KMS-11 (cell line): Measurements from ENCODE around the gene TSPAN9.

Experiments
- H2AFZ ChIP-seq: fragments of 200-600 bp; sonication (generic); 2 replicates; pipeline ENCODE4 v1.6.1; 2016; ENCODE audit warnings: antibody characterized with exemption, mixed run types, low read depth
- H3K27ac ChIP-seq: fragments of 200-600 bp; sonication (generic); 2 replicates; pipeline ENCODE4 v1.6.1; 2016; ENCODE audit warnings: mild to moderate bottlenecking, mixed run types
- H3K27me3 ChIP-seq: fragments of 200-600 bp; sonication (generic); 2 replicates; pipeline ENCODE4 v1.6.1; 2017; ENCODE audit warnings: mild to moderate bottlenecking, low read depth, mixed run types, moderate library complexity; ENCODE audit not compliant: insufficient read depth
- H3K36me3 ChIP-seq: fragments of 200-600 bp; sonication (generic); 2 replicates; pipeline ENCODE4 v1.6.1; 2017; ENCODE audit warnings: mild to moderate bottlenecking, mixed run types; ENCODE audit not compliant: insufficient read depth
- H3K4me1 ChIP-seq: fragments of 200-600 bp; sonication (generic); 2 replicates; pipeline ENCODE4 v1.6.1; 2016; ENCODE audit warnings: mild to moderate bottlenecking, low read depth, mixed run types; ENCODE audit not compliant: poor library complexity, severe bottlenecking
- H3K4me2 ChIP-seq: fragments of 200-600 bp; sonication (generic); 2 replicates; pipeline ENCODE4 v1.7.0; 2016; ENCODE audit warnings: mild to moderate bottlenecking, mixed run types
- H3K4me3 ChIP-seq: fragments of 200-600 bp; sonication (generic); IDR thresholded peaks from 2 replicates; pipeline ENCODE4 v1.6.1; 2017; ENCODE audit warnings: low read depth, low read length, mixed read lengths; ENCODE audit not compliant: insufficient read depth
- H3K79me2 ChIP-seq: fragments of 200-600 bp; sonication (generic); 2 replicates; pipeline ENCODE4 v1.6.1; 2016; ENCODE audit warnings: low read depth, mixed run types; ENCODE audit not compliant: insufficient read depth
- H3K9ac ChIP-seq: fragments of 200-600 bp; sonication (generic); 2 replicates; pipeline ENCODE4 v1.6.1; 2016; ENCODE audit warnings: mild to moderate bottlenecking, mixed run types
- H4K20me1 ChIP-seq: fragments of 200-600 bp; sonication (generic); 2 replicates; pipeline ENCODE4 v1.6.1; 2016; ENCODE audit warnings: mild to moderate bottlenecking, mixed run types; ENCODE audit not compliant: insufficient read depth
- TF ChIP-seq, protein P1 (sequence below): fragments of 200-600 bp; sonication (generic); conservative IDR thresholded peaks from 2 replicates; pipeline ENCODE4 v1.6.1; 2017; ENCODE audit warnings: low read depth, mild to moderate bottlenecking, antibody characterized with exemption, low read length, moderate library complexity, mixed read lengths

Gene TSPAN9

DNA sequence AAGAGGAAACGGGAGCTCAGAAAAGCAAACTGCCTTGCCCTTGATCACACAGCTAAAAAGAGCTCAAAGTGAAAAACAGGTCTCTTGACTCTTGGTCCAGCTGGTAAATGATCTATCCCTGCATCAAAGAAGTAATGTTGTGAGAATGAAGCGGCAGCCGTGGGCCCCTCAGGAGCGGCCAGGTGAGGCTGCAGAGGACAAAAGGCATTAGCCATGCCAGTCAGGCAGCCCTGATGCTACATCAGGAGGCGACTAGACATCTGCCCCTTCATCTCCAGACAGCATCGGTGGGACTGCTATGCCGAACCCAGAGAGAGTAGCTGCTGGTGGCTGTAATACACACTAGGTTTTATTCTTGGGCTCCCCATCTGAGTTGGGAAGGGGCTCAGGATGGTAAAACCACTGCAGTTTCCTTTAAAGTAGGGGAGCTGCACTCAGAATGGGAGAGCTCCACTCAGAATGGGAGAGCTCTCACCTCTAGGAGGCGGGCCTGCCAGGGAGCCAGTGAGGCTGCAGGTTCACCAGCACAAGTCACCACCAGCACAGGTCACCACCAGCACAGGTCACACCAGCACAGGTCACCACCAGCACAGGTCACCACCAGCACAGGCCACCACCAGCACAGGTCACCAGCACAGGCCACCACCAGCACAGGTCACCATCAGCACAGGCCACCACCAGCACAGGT is 120.1 kb downstream of the TSPAN9 start:
- H2AFZ ChIP-seq, result no peak overlapping the region
- H3K27me3 ChIP-seq, result no peaks in the 10 kb centered on the region
- no peaks in the 10 kb centered on the region for H3K36me3 ChIP-seq
- H4K20me1 ChIP-seq, result no peaks in the 10 kb centered on the region
- no peak overlapping the region for H3K9ac ChIP-seq
- no peak overlapping the region for H3K4me2 ChIP-seq
- TF ChIP-seq, protein P1, sequence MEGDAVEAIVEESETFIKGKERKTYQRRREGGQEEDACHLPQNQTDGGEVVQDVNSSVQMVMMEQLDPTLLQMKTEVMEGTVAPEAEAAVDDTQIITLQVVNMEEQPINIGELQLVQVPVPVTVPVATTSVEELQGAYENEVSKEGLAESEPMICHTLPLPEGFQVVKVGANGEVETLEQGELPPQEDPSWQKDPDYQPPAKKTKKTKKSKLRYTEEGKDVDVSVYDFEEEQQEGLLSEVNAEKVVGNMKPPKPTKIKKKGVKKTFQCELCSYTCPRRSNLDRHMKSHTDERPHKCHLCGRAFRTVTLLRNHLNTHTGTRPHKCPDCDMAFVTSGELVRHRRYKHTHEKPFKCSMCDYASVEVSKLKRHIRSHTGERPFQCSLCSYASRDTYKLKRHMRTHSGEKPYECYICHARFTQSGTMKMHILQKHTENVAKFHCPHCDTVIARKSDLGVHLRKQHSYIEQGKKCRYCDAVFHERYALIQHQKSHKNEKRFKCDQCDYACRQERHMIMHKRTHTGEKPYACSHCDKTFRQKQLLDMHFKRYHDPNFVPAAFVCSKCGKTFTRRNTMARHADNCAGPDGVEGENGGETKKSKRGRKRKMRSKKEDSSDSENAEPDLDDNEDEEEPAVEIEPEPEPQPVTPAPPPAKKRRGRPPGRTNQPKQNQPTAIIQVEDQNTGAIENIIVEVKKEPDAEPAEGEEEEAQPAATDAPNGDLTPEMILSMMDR, result no peak
- no peak overlapping the region for H3K27ac ChIP-seq
- no peaks in the 10 kb centered on the region for H3K79me2 ChIP-seq
- H3K4me3 ChIP-seq, result no peak overlapping the region
- H3K4me1 ChIP-seq, result no peaks in the 10 kb centered on the region

- H3K4me1 ChIP-seq, result no peaks in the 10 kb centered on the region
- H4K20me1 ChIP-seq, result no peaks in the 10 kb centered on the region
- no peak overlapping the region for H3K4me3 ChIP-seq
- no peak overlapping the region for H3K9ac ChIP-seq
- no peaks in the 10 kb centered on the region for H3K27me3 ChIP-seq
- no peak overlapping the region for H2AFZ ChIP-seq
- no peak overlapping the region for H3K27ac ChIP-seq
- no peaks in the 10 kb centered on the region for H3K79me2 ChIP-seq
- no peaks in the 10 kb centered on the region for H3K36me3 ChIP-seq
- TF ChIP-seq, protein P1, result no peak
- H3K4me2 ChIP-seq, result no peak overlapping the region
These were observed 122.4 kb downstream of the TSPAN9 start for GRCh38 chr12:3199551-3200031.

DNA sequence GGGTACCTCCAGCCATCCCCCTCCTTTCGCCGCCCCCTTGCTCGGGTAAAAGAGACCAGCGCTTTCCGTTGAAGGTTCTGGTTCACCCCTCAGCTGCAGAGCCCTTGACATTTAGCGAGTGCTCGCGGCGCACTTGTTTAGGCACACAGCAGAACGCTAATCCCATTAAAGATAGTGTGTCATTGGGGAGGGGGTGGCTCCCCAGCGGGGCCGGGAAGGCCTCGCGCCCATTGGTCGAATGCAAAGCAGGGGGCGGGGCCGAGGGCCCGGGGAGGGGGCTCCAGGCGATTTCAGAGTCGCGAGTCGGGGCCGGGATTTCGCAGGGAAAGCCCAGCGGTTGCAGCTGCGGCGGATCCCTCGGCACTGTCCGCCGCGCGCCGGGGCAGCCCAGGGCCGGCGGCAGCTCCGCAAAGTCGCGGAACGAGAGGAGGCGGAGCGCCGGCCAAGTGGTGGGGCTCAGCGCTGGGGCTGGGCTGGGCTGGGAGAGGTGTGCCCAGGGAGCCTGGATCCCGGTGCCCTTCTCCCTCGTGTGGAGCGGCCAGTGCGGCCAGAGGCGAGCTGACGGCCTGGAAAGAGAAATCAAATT is 122.9 kb downstream of the TSPAN9 start:
- Histone ChIP-seq H4K20me1 (no peaks in the 10 kb centered on the region), H3K79me2 (no peaks in the 10 kb centered on the region), H3K4me2 (no peak overlapping the region), H3K27me3 (no peaks in the 10 kb centered on the region), H3K9ac (no peak overlapping the region), H3K4me1 (no peaks in the 10 kb centered on the region), H3K36me3 (no peaks in the 10 kb centered on the region), H3K4me3 (no peak overlapping the region), H2AFZ (no peak overlapping the region), H3K27ac (no peak overlapping the region)
- TF ChIP-seq, protein P1, result no peak

GRCh38 chr12:3200814-3201233 is 123.6 kb downstream of the TSPAN9 start:
- Histone ChIP-seq H3K27me3 (no peaks in the 10 kb centered on the region), H3K4me1 (no peaks in the 10 kb centered on the region), H3K27ac (no peak overlapping the region), H3K79me2 (no peaks in the 10 kb centered on the region), H2AFZ (no peak overlapping the region), H3K4me3 (no peak overlapping the region), H3K36me3 (no peaks in the 10 kb centered on the region), H3K9ac (no peak overlapping the region), H4K20me1 (no peaks in the 10 kb centered on the region), H3K4me2 (no peak overlapping the region)
- TF ChIP-seq, protein P1, result no peak
